Astrocyte of the cerebellum (primary cell): ENCODE results near the gene GHR.

ENCODE experiments used
- DNase-seq: peaks from one replicate; pipeline ENCODE4 v3.0.0-alpha.2; 2011; ENCODE audit warnings: low read depth
- H3K4me3 ChIP-seq: 2 replicates; pipeline ENCODE4 v1.5.1; 2011; ENCODE audit warnings: mild to moderate bottlenecking, low read depth, low read length, moderate library complexity
- in situ Hi-C: cut with HindIII; loops from 2 replicates; pipeline ENCODE4 v1.10.0; 2017; ENCODE audit warnings: low sequenced_read_pairs
- TF ChIP-seq, protein P1 (sequence below): IDR thresholded peaks from 2 replicates; pipeline ENCODE4 v1.5.1; 2012; ENCODE audit warnings: low read length, low read depth, moderate library complexity, mild to moderate bottlenecking; ENCODE audit errors: missing control alignments

Gene GHR

GRCh38 chr5:42621242-42621641 lies 198.0 kb downstream of the GHR start:
- H3K4me3 ChIP-seq, result no peak overlapping the region
- TF ChIP-seq, protein P1, sequence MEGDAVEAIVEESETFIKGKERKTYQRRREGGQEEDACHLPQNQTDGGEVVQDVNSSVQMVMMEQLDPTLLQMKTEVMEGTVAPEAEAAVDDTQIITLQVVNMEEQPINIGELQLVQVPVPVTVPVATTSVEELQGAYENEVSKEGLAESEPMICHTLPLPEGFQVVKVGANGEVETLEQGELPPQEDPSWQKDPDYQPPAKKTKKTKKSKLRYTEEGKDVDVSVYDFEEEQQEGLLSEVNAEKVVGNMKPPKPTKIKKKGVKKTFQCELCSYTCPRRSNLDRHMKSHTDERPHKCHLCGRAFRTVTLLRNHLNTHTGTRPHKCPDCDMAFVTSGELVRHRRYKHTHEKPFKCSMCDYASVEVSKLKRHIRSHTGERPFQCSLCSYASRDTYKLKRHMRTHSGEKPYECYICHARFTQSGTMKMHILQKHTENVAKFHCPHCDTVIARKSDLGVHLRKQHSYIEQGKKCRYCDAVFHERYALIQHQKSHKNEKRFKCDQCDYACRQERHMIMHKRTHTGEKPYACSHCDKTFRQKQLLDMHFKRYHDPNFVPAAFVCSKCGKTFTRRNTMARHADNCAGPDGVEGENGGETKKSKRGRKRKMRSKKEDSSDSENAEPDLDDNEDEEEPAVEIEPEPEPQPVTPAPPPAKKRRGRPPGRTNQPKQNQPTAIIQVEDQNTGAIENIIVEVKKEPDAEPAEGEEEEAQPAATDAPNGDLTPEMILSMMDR, result no peak
- in situ Hi-C loops, result no loop called here
- no peak for DNase-seq

DNA sequence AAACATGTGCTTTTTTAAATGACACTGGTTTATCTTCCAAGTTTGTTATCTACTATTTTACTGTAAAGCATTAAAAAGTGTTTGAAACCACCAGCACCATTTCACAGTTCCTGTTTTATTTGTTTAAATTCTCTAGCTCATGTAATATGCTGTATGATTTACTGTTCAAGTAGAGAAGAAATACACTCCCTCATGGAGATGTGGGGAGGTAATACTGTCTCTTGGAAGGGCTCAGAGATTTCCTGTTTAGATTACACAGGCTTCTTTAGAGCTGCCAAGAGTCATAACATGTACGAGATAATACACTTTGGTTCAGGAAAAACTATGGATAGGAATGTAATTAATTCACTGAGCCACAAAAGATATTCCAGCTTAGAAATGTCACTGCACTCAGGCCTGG lies 198.4 kb downstream of the GHR start:
- no peak for DNase-seq
- TF ChIP-seq, protein P1, result no peak
- H3K4me3 ChIP-seq, result no peak overlapping the region
- in situ Hi-C loops, result no loop called here

GRCh38 chr5:42624912-42625311 lies 201.7 kb downstream of the GHR start:
- no peak overlapping the region for H3K4me3 ChIP-seq
- TF ChIP-seq, protein P1, result no peak
- no peak for DNase-seq
- in situ Hi-C loops, result no loop called here

GRCh38 chr5:42626462-42626861 lies 203.2 kb downstream of the GHR start:
- no peak for DNase-seq
- no peak overlapping the region for H3K4me3 ChIP-seq
- in situ Hi-C loops, result no loop called here
- TF ChIP-seq, protein P1, result no peak

DNA sequence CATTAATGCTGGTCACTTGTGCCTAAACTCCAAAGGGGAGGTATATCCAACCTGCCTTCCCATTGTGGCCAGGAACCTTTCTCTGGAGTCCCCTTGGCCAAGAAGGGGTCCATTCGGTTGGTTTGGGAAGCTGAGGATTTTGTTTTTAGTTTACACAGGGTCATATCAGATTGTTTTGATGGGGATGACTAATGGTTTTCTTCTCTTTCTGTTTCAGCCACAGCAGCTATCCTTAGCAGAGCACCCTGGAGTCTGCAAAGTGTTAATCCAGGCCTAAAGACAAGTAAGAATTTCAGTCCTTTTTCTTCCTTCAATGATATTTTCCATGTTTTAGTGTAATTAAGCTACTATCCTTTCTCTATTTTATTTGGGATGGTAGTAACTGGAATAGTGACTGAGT lies 205.6 kb downstream of the GHR start:
- TF ChIP-seq, protein P1, result no peak
- in situ Hi-C loops, result no loop called here
- no peak overlapping the region for H3K4me3 ChIP-seq
- no peak for DNase-seq

GRCh38 chr5:42629284-42629683 lies 206.0 kb downstream of the GHR start:
- TF ChIP-seq, protein P1, result no peak
- no peak overlapping the region for H3K4me3 ChIP-seq
- in situ Hi-C loops, result no loop called here
- no peak for DNase-seq

DNA sequence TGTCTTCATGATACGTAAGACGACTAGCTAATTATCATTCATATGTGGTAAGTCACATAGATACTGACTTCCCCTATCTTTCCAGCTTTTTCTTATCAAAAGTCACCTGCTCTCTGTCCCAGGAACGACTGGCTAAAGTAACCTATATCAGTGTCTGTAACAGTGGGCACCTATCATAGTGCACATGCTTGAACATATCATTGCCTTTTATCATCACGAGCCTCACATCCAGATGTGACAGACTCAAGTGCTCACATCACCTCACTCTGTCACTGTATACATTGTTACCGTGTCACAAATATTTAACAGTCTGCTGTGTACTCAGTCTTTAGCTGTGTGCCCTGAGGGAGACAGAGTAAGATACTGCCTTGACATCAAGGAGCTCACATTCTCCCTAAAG lies 208.0 kb downstream of the GHR start:
- no peak for DNase-seq
- H3K4me3 ChIP-seq, result no peak overlapping the region
- in situ Hi-C loops, result no loop called here
- TF ChIP-seq, protein P1, result no peak
